GM19023 (cell line): ENCODE data around the gene RNF213.
"Not testable (repeated sequence)": the region's sequence is repeated elsewhere in the genome, so short reads cannot be mapped to it uniquely, and the experiment has no call there.

Source experiments
- ATAC-seq: cut with Tn5 transposase; IDR thresholded peaks from one replicate; pipeline ENCODE4 v1.9.1; 2021; ENCODE audit warnings: mild to moderate bottlenecking, moderate library complexity; ENCODE audit not compliant: unreplicated experiment

RNF213 gene

GRCh38 chr17:80267391-80267790 lies 6.7 kb downstream of the RNF213 start:
- no peak for ATAC-seq

- ATAC-seq, result no peak
Observed at GRCh38 chr17:80268427-80268826, 7.8 kb downstream of the RNF213 start.

- no peak for ATAC-seq
Observed at GRCh38 chr17:80269405-80269807, 8.8 kb downstream of the RNF213 start.

- ATAC-seq, result no peak
Observed at GRCh38 chr17:80270104-80270503, 9.5 kb downstream of the RNF213 start.

GRCh38 chr17:80270836-80271235 lies 10.2 kb downstream of the RNF213 start:
- ATAC-seq, result no peak

- ATAC-seq, result no peak
Observed at GRCh38 chr17:80272366-80272765, 11.7 kb downstream of the RNF213 start.

GRCh38 chr17:80274331-80274730 lies 13.7 kb downstream of the RNF213 start:
- no peak for ATAC-seq

GRCh38 chr17:80274871-80275449 lies 14.3 kb downstream of the RNF213 start:
- ATAC-seq, result no peak

GRCh38 chr17:80275857-80276256 lies 15.2 kb downstream of the RNF213 start:
- not testable (repeated sequence) for ATAC-seq

- no peak for ATAC-seq
Observed at GRCh38 chr17:80277751-80278671, 17.4 kb downstream of the RNF213 start.

- no peak for ATAC-seq
Observed at GRCh38 chr17:80279895-80280294, 19.2 kb downstream of the RNF213 start.

- no peak for ATAC-seq
Observed at GRCh38 chr17:80281516-80281915, 20.9 kb downstream of the RNF213 start.

- no peak for ATAC-seq
Observed at GRCh38 chr17:80283116-80283852, 22.6 kb downstream of the RNF213 start.

GRCh38 chr17:80284631-80285030 lies 24.0 kb downstream of the RNF213 start:
- no peak for ATAC-seq

- no peak for ATAC-seq
Observed at GRCh38 chr17:80285237-80285920, 24.7 kb downstream of the RNF213 start.

- ATAC-seq, result no peak
Observed at GRCh38 chr17:80286638-80286960, 25.9 kb downstream of the RNF213 start.

GRCh38 chr17:80287038-80287437 lies 26.4 kb downstream of the RNF213 start:
- ATAC-seq, result no peak

GRCh38 chr17:80287806-80288567 lies 27.3 kb downstream of the RNF213 start:
- no peak for ATAC-seq

- ATAC-seq, result no peak
Observed at GRCh38 chr17:80289616-80290015, 29.0 kb downstream of the RNF213 start.

GRCh38 chr17:80290156-80290555 lies 29.5 kb downstream of the RNF213 start:
- ATAC-seq, result no peak
